ENCODE measurements around the gene CTF1.

Gene CTF1

GRCh38 chr16:30912794-30913412, 16.5 kb downstream of the CTF1 start:
- no peak for DNase-seq

GRCh38 chr16:30914830-30915229, 18.4 kb downstream of the CTF1 start:
- DNase-seq, result no peak

GRCh38 chr16:30918614-30919013, 22.2 kb downstream of the CTF1 start:
- no peak for DNase-seq

- DNase-seq, result no peak
These were observed 24.5 kb downstream of the CTF1 start for GRCh38 chr16:30920891-30921290.

- DNase-seq, result no peak
These were observed 25.0 kb downstream of the CTF1 start for GRCh38 chr16:30921459-30921747.

GRCh38 chr16:30921748-30922419, 25.5 kb downstream of the CTF1 start:
- peak; percentile 84 for DNase-seq

GRCh38 chr16:30922420-30922959, 26.1 kb downstream of the CTF1 start:
- peak; percentile 97 for DNase-seq

GRCh38 chr16:30922960-30923535, 26.6 kb downstream of the CTF1 start:
- peak; percentile 90 for DNase-seq

- DNase-seq, result no peak
These were observed 27.2 kb downstream of the CTF1 start, which contains the start of gene FBXL19 for GRCh38 chr16:30923554-30924075. Gene FBXL19, plus strand, starts transcription at chr16:30923572. Its CDS starts 2,183 bp downstream, at chr16:30925755.

- no peak for DNase-seq
These were observed 27.9 kb downstream of the CTF1 start for GRCh38 chr16:30924076-30924912.

GRCh38 chr16:30924913-30925631, 28.7 kb downstream of the CTF1 start:
- no peak for DNase-seq

GRCh38 chr16:30925632-30925987, 29.2 kb downstream of the CTF1 start:
- no peak for DNase-seq

- no peak for DNase-seq
These were observed 29.8 kb downstream of the CTF1 start for GRCh38 chr16:30925995-30926811.

- no peak for DNase-seq
These were observed 30.7 kb downstream of the CTF1 start for GRCh38 chr16:30926937-30927788.

GRCh38 chr16:30927789-30928378, 31.5 kb downstream of the CTF1 start:
- DNase-seq, result no peak

GRCh38 chr16:30928390-30928789, 32.0 kb downstream of the CTF1 start:
- no peak for DNase-seq

- DNase-seq, result no peak
These were observed 32.8 kb downstream of the CTF1 start for GRCh38 chr16:30929167-30929566.

- no peak for DNase-seq
These were observed 33.8 kb downstream of the CTF1 start for GRCh38 chr16:30930160-30930571.

GRCh38 chr16:30931068-30931650, 34.7 kb downstream of the CTF1 start:
- no peak for DNase-seq

All from activated CD4-positive, CD25-positive, alpha-beta regulatory T cell treated with anti-CD3 and anti-CD28 coated beads, Interleukin-2, amount 50 U/mL, for 72 hours (primary cell).